ENCODE data around the gene RNF115. TPM values are rescaled to one million over a fixed set of nuclear protein-coding genes. Genes with fewer than 3 reads are reported as not detected.

The RNF115 gene
- total RNA-seq = 13.9 to 15.3 TPM (median 15.0 TPM) in 3 replicates

GRCh38 chr1:145823565-145824498, at the start of gene RNF115, which contains the start of gene POLR3C:
Gene RNF115, minus strand, starts transcription at chr1:145824095. Its CDS starts 222 bp downstream, at chr1:145823873.
Gene POLR3C, plus strand, starts transcription at chr1:145824200. Its CDS starts 1,577 bp downstream, at chr1:145825777.
- peak; percentile 79 to 88 for DNase-seq (ENCODE audit: low spot score in 2 of 2, unreplicated experiment in 2 of 2)
- peaks cover 21% of the 10 kb centered on the region for H3K4me1 Mint-ChIP-seq
- H3K4me3 Mint-ChIP-seq = peak within 1 kb of the TSS; percentile 94
- TF ChIP-seq, protein P1, sequence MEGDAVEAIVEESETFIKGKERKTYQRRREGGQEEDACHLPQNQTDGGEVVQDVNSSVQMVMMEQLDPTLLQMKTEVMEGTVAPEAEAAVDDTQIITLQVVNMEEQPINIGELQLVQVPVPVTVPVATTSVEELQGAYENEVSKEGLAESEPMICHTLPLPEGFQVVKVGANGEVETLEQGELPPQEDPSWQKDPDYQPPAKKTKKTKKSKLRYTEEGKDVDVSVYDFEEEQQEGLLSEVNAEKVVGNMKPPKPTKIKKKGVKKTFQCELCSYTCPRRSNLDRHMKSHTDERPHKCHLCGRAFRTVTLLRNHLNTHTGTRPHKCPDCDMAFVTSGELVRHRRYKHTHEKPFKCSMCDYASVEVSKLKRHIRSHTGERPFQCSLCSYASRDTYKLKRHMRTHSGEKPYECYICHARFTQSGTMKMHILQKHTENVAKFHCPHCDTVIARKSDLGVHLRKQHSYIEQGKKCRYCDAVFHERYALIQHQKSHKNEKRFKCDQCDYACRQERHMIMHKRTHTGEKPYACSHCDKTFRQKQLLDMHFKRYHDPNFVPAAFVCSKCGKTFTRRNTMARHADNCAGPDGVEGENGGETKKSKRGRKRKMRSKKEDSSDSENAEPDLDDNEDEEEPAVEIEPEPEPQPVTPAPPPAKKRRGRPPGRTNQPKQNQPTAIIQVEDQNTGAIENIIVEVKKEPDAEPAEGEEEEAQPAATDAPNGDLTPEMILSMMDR (IDR thresholded peaks at IDR 0.05; ENCODE audit: unreplicated experiment) = no peak
- no peaks in the 10 kb centered on the region for H3K27me3 Mint-ChIP-seq (ENCODE audit: low read depth)
- H3K36me3 Mint-ChIP-seq = peaks cover 19% of the 10 kb centered on the region
- no peaks in the 10 kb centered on the region for H3K9me3 Mint-ChIP-seq
- peak within 1 kb of the TSS; percentile 99 for H3K27ac Mint-ChIP-seq

- peak in 1 of 2 experiments; percentile 42 for DNase-seq (ENCODE audit: low spot score in 2 of 2, unreplicated experiment in 2 of 2)
- H3K36me3 Mint-ChIP-seq = no peaks in the 10 kb centered on the region
- peaks cover 15% of the 10 kb centered on the region for H3K4me1 Mint-ChIP-seq
- no peaks in the 10 kb centered on the region for H3K9me3 Mint-ChIP-seq
- H3K27me3 Mint-ChIP-seq (ENCODE audit: low read depth) = peaks cover 58% of the 10 kb centered on the region
- H3K27ac Mint-ChIP-seq = peak overlapping the region; percentile 39
- H3K4me3 Mint-ChIP-seq = peak overlapping the region; percentile 55
- TF ChIP-seq, protein P1 (IDR thresholded peaks at IDR 0.05; ENCODE audit: unreplicated experiment) = no peak
Measured at GRCh38 chr1:145871994-145872924, 48.4 kb upstream of the RNF115 start.

DNA sequence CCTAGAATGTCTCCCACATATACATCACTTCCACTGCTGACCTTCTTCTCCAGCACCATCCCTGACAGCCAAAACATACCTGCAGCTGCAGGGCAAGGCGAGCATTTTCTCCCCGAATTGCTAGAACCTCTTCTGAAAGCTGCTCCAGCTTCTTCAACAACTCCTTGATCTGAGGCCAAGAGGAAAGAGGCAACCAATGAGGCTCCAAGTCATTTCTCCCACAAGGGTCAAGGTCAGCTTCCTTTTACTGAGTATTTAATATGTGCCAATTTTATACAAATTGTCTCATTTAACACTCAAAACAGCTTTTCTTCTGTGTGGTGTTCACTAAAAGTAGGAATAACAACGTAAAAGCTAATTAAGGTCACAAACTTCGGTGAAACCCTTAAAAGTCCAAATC, 44.3 kb upstream of the RNF115 start:
- Mint-ChIP-seq H3K9me3 (no peaks in the 10 kb centered on the region), H3K4me3 (no peak overlapping the region), H3K27ac (no peak overlapping the region), H3K4me1 (peaks cover 15% of the 10 kb centered on the region), H3K27me3 (ENCODE audit: low read depth) (peaks cover 65% of the 10 kb centered on the region), H3K36me3 (no peaks in the 10 kb centered on the region)
- TF ChIP-seq, protein P1 (IDR thresholded peaks at IDR 0.05; ENCODE audit: unreplicated experiment) = no peak
- no peak for DNase-seq (ENCODE audit: low spot score in 2 of 2, unreplicated experiment in 2 of 2)

- Mint-ChIP-seq H3K4me1 (peaks cover 4% of the 10 kb centered on the region), H3K27ac (no peak overlapping the region), H3K27me3 (ENCODE audit: low read depth) (peaks cover 41% of the 10 kb centered on the region), H3K36me3 (no peaks in the 10 kb centered on the region), H3K9me3 (no peaks in the 10 kb centered on the region), H3K4me3 (no peak overlapping the region)
- TF ChIP-seq, protein P1 (IDR thresholded peaks at IDR 0.05; ENCODE audit: unreplicated experiment) = no peak
- DNase-seq (ENCODE audit: low spot score in 2 of 2, unreplicated experiment in 2 of 2) = no peak
Measured at GRCh38 chr1:145863282-145864018, 39.6 kb upstream of the RNF115 start.

All from mesothelial cell of epicardium (in vitro differentiated cells).